Measurements from ENCODE around the gene MUC4.
"Not testable (repeated sequence)": the region's sequence is repeated elsewhere in the genome, so short reads cannot be mapped to it uniquely, and the experiment has no call there.

Gene MUC4

GRCh38 chr3:195794708-195795107, 17.0 kb downstream of the MUC4 start:
- H3K4me3 ChIP-seq: no peak overlapping the region
- TF ChIP-seq CTCF (IDR thresholded peaks at IDR 0.05): no peak
- no peak for DNase-seq (ENCODE audit: low spot score)
- H3K27ac ChIP-seq: no peak overlapping the region

GRCh38 chr3:195792621-195793020, 19.1 kb downstream of the MUC4 start:
- H3K4me3 ChIP-seq; H3K27ac ChIP-seq; DNase-seq (ENCODE audit: low spot score): not testable (repeated sequence)

GRCh38 chr3:195790901-195791300, 20.8 kb downstream of the MUC4 start:
- no peak overlapping the region for H3K4me3 ChIP-seq
- no peak for DNase-seq (ENCODE audit: low spot score)
- TF ChIP-seq CTCF (IDR thresholded peaks at IDR 0.05): no peak
- no peak overlapping the region for H3K27ac ChIP-seq

GRCh38 chr3:195788711-195789581, 22.8 kb downstream of the MUC4 start:
- DNase-seq (ENCODE audit: low spot score): no peak
- Histone ChIP-seq H3K27ac (no peak overlapping the region), H3K4me3 (no peak overlapping the region)
- TF ChIP-seq CTCF (IDR thresholded peaks at IDR 0.05): no peak

GRCh38 chr3:195785781-195786405, 25.8 kb downstream of the MUC4 start:
- DNase-seq (ENCODE audit: low spot score); H3K27ac ChIP-seq; H3K4me3 ChIP-seq: not testable (repeated sequence)

- not testable (repeated sequence) for H3K27ac ChIP-seq; H3K4me3 ChIP-seq; DNase-seq (ENCODE audit: low spot score)
These were observed 27.7 kb downstream of the MUC4 start for GRCh38 chr3:195784031-195784430.

- DNase-seq (ENCODE audit: low spot score); H3K4me3 ChIP-seq; H3K27ac ChIP-seq: not testable (repeated sequence)
These were observed 30.5 kb downstream of the MUC4 start for GRCh38 chr3:195781236-195781635.

- no peak overlapping the region for H3K27ac ChIP-seq
- H3K4me3 ChIP-seq: no peak overlapping the region
- DNase-seq (ENCODE audit: low spot score): no peak
- TF ChIP-seq CTCF (IDR thresholded peaks at IDR 0.05): no peak
These were observed 33.8 kb downstream of the MUC4 start for GRCh38 chr3:195777975-195778374.

- TF ChIP-seq CTCF (IDR thresholded peaks at IDR 0.05): no peak
- Histone ChIP-seq H3K27ac (no peak overlapping the region), H3K4me3 (no peak overlapping the region)
- no peak for DNase-seq (ENCODE audit: low spot score)
These were observed 36.8 kb downstream of the MUC4 start for GRCh38 chr3:195774917-195775316.

Data from coronary artery (tissue), 2 donors.